HS-5 (cell line): ENCODE results near the gene NEK7.
"Not testable (repeated sequence)": the region's sequence is repeated elsewhere in the genome, so short reads cannot be mapped to it uniquely, and the experiment has no call there.

ENCODE experiments used
- DNase-seq: peaks from one replicate; pipeline ENCODE4 v3.0.0-alpha.2; 2012; ENCODE audit warnings: low read depth

Gene NEK7

DNA sequence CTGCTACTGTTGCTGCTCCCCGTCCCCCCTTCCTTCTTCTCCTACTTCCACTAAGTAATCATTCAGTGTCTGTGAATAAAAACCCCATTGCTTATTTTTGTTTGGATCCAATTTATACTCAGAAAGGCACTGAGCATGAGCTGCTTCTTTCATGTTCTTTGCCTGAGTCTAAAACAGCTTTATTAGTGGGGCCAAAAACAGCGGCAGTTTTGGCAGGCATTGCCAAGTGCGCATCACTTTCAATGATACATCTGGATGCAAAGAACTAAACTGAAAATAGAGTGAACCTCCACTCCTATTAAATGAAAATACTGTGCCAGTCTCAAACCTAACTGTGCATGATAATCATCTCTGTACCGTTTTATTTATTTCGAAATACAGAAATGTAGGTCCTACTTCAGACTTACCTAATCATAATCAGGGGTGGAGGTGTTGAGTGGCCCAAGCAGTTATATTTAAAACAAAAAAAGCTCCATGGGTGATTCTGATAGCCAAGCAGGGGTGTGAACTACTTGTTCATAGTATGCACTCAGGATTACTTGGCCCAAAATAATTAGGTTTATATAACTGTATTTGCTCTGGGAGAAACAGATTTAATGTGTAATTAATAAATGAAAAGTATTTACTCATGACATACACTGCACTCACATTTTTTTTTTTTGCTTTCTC lies 48.4 kb downstream of the NEK7 start:
- no peak for DNase-seq

DNA sequence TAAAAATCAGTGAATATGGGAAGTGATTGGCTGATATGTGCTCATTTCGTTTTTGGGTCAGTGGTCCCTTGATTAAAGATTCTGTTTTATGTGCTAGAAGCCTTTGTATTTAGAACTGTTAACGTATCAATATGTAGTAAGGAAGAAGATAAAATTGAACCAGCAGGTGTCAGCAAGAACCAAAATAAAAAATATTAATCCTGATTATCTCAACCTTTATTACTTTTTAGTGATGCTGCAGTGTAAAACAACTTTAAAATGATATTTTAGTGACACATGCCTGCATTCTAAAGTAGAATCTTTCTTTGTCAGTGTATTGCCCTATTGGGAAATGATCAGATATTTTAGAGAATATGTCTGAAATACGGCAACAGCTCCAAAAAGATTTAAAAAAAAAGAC lies 49.5 kb downstream of the NEK7 start:
- DNase-seq = no peak

DNA sequence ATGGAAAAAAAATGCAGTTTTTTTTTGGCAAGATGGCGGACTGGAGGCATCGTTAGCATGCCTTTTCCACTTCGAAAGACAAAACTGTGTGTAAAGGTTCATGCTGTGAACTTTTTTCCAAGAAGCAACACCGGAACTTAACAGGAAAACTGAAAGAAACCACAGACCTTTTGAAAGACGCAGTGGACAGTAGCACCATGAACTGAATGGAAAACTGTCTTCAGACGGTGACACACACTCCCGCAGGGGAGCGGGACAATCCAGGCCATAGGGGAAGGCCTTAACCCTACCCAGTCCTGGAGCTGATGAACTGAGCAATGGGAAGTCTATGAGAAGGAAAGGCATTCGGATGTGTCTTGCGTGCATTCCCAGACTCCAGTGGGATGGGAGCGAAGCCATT lies 54.9 kb downstream of the NEK7 start:
- no peak for DNase-seq

DNA sequence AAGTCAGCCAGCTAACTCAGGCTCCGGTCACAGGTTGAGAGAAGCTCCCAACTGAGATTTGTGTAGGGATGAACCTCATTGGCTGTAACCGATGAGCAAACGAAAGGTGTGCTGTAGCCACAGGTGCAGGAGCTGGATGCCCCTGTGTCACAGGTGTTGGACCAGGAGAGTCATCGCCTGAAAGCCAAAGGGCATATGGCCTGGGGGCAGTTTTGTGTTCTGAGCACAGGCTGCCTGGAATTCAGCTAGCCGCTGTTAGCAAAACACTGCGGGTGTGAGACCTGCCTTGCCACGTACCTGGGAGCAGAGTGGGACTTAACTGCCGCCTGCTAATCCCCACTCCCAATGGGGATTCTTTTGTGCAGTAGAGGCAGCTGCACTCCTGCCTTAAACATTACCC lies 55.3 kb downstream of the NEK7 start:
- DNase-seq = no peak

GRCh38 chr1:198212675-198213074 lies 55.9 kb downstream of the NEK7 start:
- peak; percentile 76 for DNase-seq

DNA sequence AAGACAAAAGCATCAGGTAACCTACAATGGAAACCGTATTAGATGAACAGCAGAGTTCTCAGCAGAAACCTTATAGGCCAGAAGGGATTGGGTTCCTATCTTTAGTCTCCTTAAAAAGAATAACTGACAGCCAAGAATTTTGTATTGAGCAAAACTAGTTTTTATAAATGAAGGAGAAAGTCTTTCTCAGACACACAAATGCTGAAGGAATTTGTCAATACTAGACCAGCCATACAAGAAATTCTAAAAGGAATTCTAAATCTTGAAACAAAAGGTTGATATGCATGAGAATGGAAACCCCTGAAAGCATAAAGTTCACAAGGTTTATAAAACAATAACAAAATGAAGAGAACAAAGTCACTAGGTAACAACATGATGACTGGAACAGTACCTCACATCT lies 58.1 kb downstream of the NEK7 start:
- DNase-seq = no peak

GRCh38 chr1:198220428-198220827 lies 63.6 kb downstream of the NEK7 start:
- DNase-seq = peak; percentile 64

DNA sequence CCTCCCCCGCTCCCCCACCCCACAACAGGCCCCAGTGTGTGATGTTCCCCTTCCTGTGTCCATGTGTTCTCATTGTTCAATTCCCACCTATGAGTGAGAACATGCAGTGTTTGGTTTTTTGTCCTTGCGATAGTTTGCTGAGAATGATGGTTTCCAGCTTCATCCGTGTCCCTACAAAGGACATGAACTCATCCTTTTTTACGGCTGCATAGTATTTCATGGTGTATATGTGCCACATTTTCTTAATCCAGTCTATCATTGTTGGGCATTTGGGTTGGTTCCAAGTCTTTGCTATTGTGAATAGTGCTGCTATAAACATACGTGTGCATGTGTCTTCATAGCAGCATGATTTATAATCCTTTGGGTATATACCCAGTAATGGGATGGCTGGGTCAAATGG lies 70.2 kb downstream of the NEK7 start:
- not testable (repeated sequence) for DNase-seq

GRCh38 chr1:198227454-198227853 lies 70.7 kb downstream of the NEK7 start:
- not testable (repeated sequence) for DNase-seq

GRCh38 chr1:198228925-198229324 lies 72.1 kb downstream of the NEK7 start:
- no peak for DNase-seq

DNA sequence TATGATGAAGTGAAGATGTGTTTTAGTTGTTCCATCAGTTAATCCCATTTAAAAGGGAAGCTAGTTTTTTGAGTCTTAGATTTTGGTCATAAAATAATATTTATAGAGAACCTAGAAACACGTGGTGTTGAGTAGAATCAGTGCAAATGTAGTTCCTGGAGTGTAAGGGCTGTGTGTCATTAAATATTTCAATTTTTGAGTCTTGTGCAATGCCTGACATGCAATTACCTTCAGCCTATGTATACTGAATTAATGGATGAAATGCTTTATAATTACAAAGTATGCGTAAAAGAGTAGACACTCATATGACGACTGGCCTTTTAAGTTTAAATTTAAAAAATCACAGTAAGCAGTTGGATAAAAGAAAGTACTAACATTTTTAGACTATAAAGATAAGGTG lies 75.0 kb downstream of the NEK7 start:
- DNase-seq = no peak

DNA sequence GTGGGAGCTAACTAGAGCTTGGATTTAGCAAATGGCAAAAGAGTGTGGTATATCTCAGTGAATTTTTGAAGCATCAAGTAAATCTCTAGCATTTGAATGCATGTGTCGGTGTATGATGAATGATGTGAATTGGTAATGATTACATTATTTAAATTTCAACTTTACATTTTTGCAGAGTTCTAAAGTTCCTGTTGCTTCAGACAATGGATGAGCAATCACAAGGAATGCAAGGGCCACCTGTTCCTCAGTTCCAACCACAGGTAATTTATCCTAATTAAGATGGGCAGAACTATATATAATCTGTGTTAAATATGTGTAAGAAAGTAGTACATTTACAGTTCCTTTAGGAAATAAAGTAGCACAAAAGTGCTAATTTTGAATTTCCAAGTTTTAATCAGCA lies 75.6 kb downstream of the NEK7 start:
- no peak for DNase-seq

DNA sequence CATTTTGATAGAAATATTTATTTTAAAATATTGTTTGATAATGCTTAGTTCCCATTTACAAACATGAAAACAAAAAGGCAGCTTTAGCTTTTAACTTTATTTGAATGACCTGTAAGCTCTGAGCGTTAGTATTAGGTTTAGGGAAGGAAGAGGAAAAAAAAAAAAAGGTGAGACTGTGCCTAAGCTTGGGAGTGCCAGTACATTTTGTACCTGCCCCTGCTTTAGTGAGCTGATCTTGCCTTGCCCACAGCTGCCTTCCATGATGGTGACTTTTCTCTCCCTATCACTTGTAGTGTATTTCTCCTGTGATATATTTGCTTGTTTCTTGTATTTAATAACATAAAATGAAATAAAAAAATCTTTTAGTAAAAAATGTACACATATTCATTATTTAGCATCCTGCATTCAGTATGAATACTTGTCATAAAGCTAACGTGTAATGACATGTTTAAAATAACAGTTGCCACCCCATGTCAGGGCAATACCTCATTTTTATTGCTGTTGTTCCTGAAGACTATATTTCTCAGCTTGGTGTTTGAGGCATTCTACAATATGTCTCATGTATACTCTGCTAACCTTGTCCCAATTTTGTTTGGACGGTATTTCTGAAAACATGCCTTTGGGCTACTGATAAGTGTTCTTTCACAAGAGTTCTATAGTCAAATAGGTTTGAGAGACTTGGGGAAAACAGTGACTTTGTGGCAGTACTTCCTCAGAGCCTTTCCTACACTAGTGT lies 76.3 kb downstream of the NEK7 start:
- no peak for DNase-seq

- DNase-seq = no peak
Observed at GRCh38 chr1:198234520-198235251, 77.9 kb downstream of the NEK7 start.

DNA sequence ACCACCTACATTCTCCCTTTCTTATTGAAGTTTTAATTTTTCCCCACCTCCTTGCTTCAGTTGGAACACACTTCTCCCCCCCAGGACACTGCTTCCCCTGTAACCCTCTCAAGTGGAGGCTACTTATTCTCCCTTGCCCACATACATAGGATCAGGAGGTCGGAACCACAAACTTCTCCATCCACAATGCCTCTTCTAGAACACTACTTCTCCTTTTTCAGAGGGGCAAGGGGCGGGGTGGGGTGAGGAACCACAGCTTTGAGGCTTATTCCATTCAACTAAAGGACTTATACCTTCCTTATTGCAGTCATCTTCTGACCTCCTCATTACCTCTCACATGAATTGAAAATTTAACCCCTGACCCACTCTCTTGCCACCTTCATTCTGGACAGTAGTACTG lies 81.3 kb downstream of the NEK7 start:
- no peak for DNase-seq

- no peak for DNase-seq
Observed at GRCh38 chr1:198241553-198241952, 84.8 kb downstream of the NEK7 start.

GRCh38 chr1:198244772-198245171 lies 88.0 kb downstream of the NEK7 start:
- no peak for DNase-seq

GRCh38 chr1:198245379-198245778 lies 88.6 kb downstream of the NEK7 start:
- DNase-seq = no peak

GRCh38 chr1:198246337-198246736 lies 89.5 kb downstream of the NEK7 start:
- DNase-seq = no peak

GRCh38 chr1:198253259-198253658 lies 96.5 kb downstream of the NEK7 start:
- DNase-seq = no peak

GRCh38 chr1:198253668-198254067 lies 96.9 kb downstream of the NEK7 start:
- DNase-seq = no peak

DNA sequence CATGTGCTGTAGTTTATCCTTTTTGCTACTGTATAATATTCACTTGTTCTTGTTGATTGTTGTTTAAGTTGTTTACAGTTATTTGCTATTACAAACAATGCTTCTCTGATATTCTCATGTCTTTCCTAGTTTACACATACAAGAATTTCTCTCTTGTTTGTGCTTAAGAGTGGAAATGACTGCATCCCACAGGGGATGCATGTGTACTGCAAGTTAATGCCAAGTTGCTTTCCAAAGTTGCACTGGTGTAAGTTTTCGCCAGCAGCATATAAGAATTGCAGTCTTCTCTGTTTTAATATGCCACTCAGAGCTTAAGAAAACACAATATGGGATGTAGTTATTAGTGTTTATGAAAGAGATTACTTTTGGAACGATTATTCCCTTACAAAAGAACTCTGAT lies 97.7 kb downstream of the NEK7 start:
- no peak for DNase-seq

DNA sequence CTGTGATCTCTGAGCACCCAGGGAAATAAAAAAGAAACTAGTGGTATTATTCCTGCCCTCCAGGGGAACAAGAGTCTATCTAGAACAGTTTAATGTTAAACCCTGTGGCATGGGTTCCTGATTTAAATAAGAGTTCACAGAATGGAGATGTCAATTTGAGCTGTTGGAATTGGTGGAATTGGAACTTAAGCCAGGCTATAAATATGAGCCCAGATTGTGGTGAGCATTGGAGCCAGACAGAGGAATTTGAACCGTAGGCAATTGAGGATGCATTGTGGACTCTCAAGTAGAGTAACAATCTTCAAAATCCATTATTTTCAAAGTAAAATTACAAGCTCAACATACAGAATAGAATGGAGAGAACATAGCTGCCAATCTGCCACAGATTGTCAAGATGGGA lies 98.2 kb downstream of the NEK7 start:
- DNase-seq = no peak
